ENCODE measurements around the gene SEM1.
"Not testable (repeated sequence)": the region's sequence is repeated elsewhere in the genome, so short reads cannot be mapped to it uniquely, and the experiment has no call there.

Gene SEM1

GRCh38 chr7:96664793-96665192 is 44.9 kb downstream of the SEM1 start:
- Histone ChIP-seq H3K27me3 (ENCODE audit: low read depth) (no peaks in the 10 kb centered on the region), H3K9me3 (no peaks in the 10 kb centered on the region), H3K4me1 (no peaks in the 10 kb centered on the region), H3K4me3 (no peak overlapping the region), H3K36me3 (replicated peaks) (no peaks in the 10 kb centered on the region)
- no peak for DNase-seq (ENCODE audit: low spot score in 2 of 2)
- in situ Hi-C loops (cut with MboI; ENCODE audit: low sequenced_read_pairs): no loop called here

GRCh38 chr7:96663871-96664445 is 45.7 kb downstream of the SEM1 start:
- no peaks in the 10 kb centered on the region for H3K4me1 ChIP-seq
- no peaks in the 10 kb centered on the region for H3K9me3 ChIP-seq
- no peaks in the 10 kb centered on the region for H3K27me3 ChIP-seq (ENCODE audit: low read depth)
- in situ Hi-C loops (cut with MboI; ENCODE audit: low sequenced_read_pairs): no loop called here
- H3K36me3 ChIP-seq (replicated peaks): no peaks in the 10 kb centered on the region
- no peak for DNase-seq (ENCODE audit: low spot score in 2 of 2)
- H3K4me3 ChIP-seq: no peak overlapping the region

GRCh38 chr7:96663457-96663856 is 46.2 kb downstream of the SEM1 start:
- in situ Hi-C loops (cut with MboI; ENCODE audit: low sequenced_read_pairs): no loop called here
- H3K27me3 ChIP-seq (ENCODE audit: low read depth): no peaks in the 10 kb centered on the region
- no peak overlapping the region for H3K4me3 ChIP-seq
- no peaks in the 10 kb centered on the region for H3K9me3 ChIP-seq
- DNase-seq (ENCODE audit: low spot score in 2 of 2): no peak
- no peaks in the 10 kb centered on the region for H3K36me3 ChIP-seq (replicated peaks)
- H3K4me1 ChIP-seq: no peaks in the 10 kb centered on the region

GRCh38 chr7:96662151-96662550 is 47.5 kb downstream of the SEM1 start:
- H3K36me3 ChIP-seq (replicated peaks); DNase-seq (ENCODE audit: low spot score in 2 of 2); H3K4me1 ChIP-seq; H3K9me3 ChIP-seq; H3K27me3 ChIP-seq (ENCODE audit: low read depth); in situ Hi-C loops (cut with MboI; ENCODE audit: low sequenced_read_pairs); H3K4me3 ChIP-seq: not testable (repeated sequence)

- in situ Hi-C loops (cut with MboI; ENCODE audit: low sequenced_read_pairs): no loop called here
- Histone ChIP-seq H3K4me1 (no peaks in the 10 kb centered on the region), H3K4me3 (no peak overlapping the region), H3K36me3 (replicated peaks) (no peaks in the 10 kb centered on the region), H3K27me3 (ENCODE audit: low read depth) (no peaks in the 10 kb centered on the region), H3K9me3 (no peaks in the 10 kb centered on the region)
- DNase-seq (ENCODE audit: low spot score in 2 of 2): no peak
Observed at GRCh38 chr7:96658022-96658412, 51.6 kb downstream of the SEM1 start.

GRCh38 chr7:96657347-96658021 is 52.2 kb downstream of the SEM1 start:
- no peaks in the 10 kb centered on the region for H3K4me1 ChIP-seq
- no peaks in the 10 kb centered on the region for H3K36me3 ChIP-seq (replicated peaks)
- in situ Hi-C loops (cut with MboI; ENCODE audit: low sequenced_read_pairs): no loop called here
- H3K27me3 ChIP-seq (ENCODE audit: low read depth): no peaks in the 10 kb centered on the region
- no peak for DNase-seq (ENCODE audit: low spot score in 2 of 2)
- H3K4me3 ChIP-seq: no peak overlapping the region
- no peaks in the 10 kb centered on the region for H3K9me3 ChIP-seq

GRCh38 chr7:96655956-96656355 is 53.7 kb downstream of the SEM1 start:
- no peaks in the 10 kb centered on the region for H3K36me3 ChIP-seq (replicated peaks)
- no peaks in the 10 kb centered on the region for H3K9me3 ChIP-seq
- H3K4me3 ChIP-seq: no peak overlapping the region
- no peaks in the 10 kb centered on the region for H3K4me1 ChIP-seq
- in situ Hi-C loops (cut with MboI; ENCODE audit: low sequenced_read_pairs): no loop called here
- no peak for DNase-seq (ENCODE audit: low spot score in 2 of 2)
- no peaks in the 10 kb centered on the region for H3K27me3 ChIP-seq (ENCODE audit: low read depth)

- Histone ChIP-seq H3K4me1 (no peaks in the 10 kb centered on the region), H3K36me3 (replicated peaks) (no peaks in the 10 kb centered on the region), H3K9me3 (no peaks in the 10 kb centered on the region), H3K27me3 (ENCODE audit: low read depth) (no peaks in the 10 kb centered on the region), H3K4me3 (no peak overlapping the region)
- DNase-seq (ENCODE audit: low spot score in 2 of 2): no peak
- in situ Hi-C loops (cut with MboI; ENCODE audit: low sequenced_read_pairs): no loop called here
Observed at GRCh38 chr7:96654630-96655188, 54.9 kb downstream of the SEM1 start.

- H3K4me1 ChIP-seq: no peaks in the 10 kb centered on the region
- no peaks in the 10 kb centered on the region for H3K9me3 ChIP-seq
- in situ Hi-C loops (cut with MboI; ENCODE audit: low sequenced_read_pairs): no loop called here
- H3K36me3 ChIP-seq (replicated peaks): no peaks in the 10 kb centered on the region
- no peak overlapping the region for H3K4me3 ChIP-seq
- DNase-seq (ENCODE audit: low spot score in 2 of 2): no peak
- H3K27me3 ChIP-seq (ENCODE audit: low read depth): no peaks in the 10 kb centered on the region
Observed at GRCh38 chr7:96649981-96650380, 59.7 kb downstream of the SEM1 start.

- DNase-seq (ENCODE audit: low spot score in 2 of 2): no peak
- Histone ChIP-seq H3K27me3 (ENCODE audit: low read depth) (no peaks in the 10 kb centered on the region), H3K4me3 (no peak overlapping the region), H3K9me3 (no peaks in the 10 kb centered on the region), H3K36me3 (replicated peaks) (no peaks in the 10 kb centered on the region), H3K4me1 (no peaks in the 10 kb centered on the region)
- in situ Hi-C loops (cut with MboI; ENCODE audit: low sequenced_read_pairs): no loop called here
Observed at GRCh38 chr7:96648784-96649183, 60.9 kb downstream of the SEM1 start.

GRCh38 chr7:96647733-96648132 is 61.9 kb downstream of the SEM1 start:
- in situ Hi-C loops (cut with MboI; ENCODE audit: low sequenced_read_pairs): no loop called here
- no peaks in the 10 kb centered on the region for H3K36me3 ChIP-seq (replicated peaks)
- no peak overlapping the region for H3K4me3 ChIP-seq
- no peaks in the 10 kb centered on the region for H3K27me3 ChIP-seq (ENCODE audit: low read depth)
- H3K4me1 ChIP-seq: no peaks in the 10 kb centered on the region
- DNase-seq (ENCODE audit: low spot score in 2 of 2): no peak
- H3K9me3 ChIP-seq: no peaks in the 10 kb centered on the region

- in situ Hi-C loops (cut with MboI; ENCODE audit: low sequenced_read_pairs): no loop called here
- Histone ChIP-seq H3K4me3 (no peak overlapping the region), H3K9me3 (no peaks in the 10 kb centered on the region), H3K27me3 (ENCODE audit: low read depth) (no peaks in the 10 kb centered on the region), H3K4me1 (no peaks in the 10 kb centered on the region), H3K36me3 (replicated peaks) (no peaks in the 10 kb centered on the region)
- no peak for DNase-seq (ENCODE audit: low spot score in 2 of 2)
Observed at GRCh38 chr7:96645084-96645483, 64.6 kb downstream of the SEM1 start.

GRCh38 chr7:96643436-96643835 is 66.2 kb downstream of the SEM1 start:
- H3K4me1 ChIP-seq; DNase-seq (ENCODE audit: low spot score in 2 of 2); in situ Hi-C loops (cut with MboI; ENCODE audit: low sequenced_read_pairs); H3K9me3 ChIP-seq; H3K36me3 ChIP-seq (replicated peaks); H3K27me3 ChIP-seq (ENCODE audit: low read depth); H3K4me3 ChIP-seq: not testable (repeated sequence)

GRCh38 chr7:96640054-96640453 is 69.6 kb downstream of the SEM1 start:
- Histone ChIP-seq H3K4me1 (no peaks in the 10 kb centered on the region; the same call in 1 of the 2 replicates), H3K27me3 (ENCODE audit: low read depth) (no peaks in the 10 kb centered on the region), H3K36me3 (replicated peaks) (no peaks in the 10 kb centered on the region), H3K4me3 (no peak overlapping the region), H3K9me3 (no peaks in the 10 kb centered on the region)
- DNase-seq (ENCODE audit: low spot score in 2 of 2): no peak
- in situ Hi-C loops (cut with MboI; ENCODE audit: low sequenced_read_pairs): no loop called here

Data from HAP-1 (cell line).